ENCODE results near the gene PLXNA4.

DNA sequence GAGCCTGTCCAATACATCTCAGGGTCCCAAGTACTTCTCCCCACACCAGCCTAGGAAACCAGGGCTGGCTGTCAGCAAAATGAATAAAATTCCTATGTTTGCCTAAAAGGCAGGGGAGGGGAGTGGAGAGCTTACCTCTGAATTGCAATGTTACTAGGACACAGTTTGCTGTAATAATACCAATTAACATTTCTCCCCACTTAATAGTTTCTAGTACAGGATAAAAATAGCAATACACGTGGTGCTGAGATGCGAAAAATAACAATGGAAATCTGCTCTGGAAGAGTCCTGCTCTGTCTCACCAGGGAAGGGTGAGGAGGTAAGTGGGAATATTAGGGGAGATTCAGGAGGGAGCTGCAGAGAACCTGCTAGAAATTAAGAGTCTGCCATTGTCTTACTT lies 112.3 kb downstream of the PLXNA4 start:
- no peak for TF ChIP-seq CTCF (conservative IDR thresholded peaks at IDR 0.05)
- TF ChIP-seq EZH2 (IDR thresholded peaks at IDR 0.05; ENCODE audit: low read depth) = no peak

All from PC-9 (cell line).